Measurements from ENCODE around the gene ADAM19.
A peak's percentile ranks its signal among the peaks of the same experiment; 100 is the strongest.

The ADAM19 gene

GRCh38 chr5:157574456-157575380, 857 bp downstream of the ADAM19 start:
- no peaks in the 10 kb centered on the region for H3K27me3 ChIP-seq (ENCODE audit: low read depth, low read length)
- no peaks in the 10 kb centered on the region for H3K36me3 ChIP-seq (ENCODE audit: control insufficient read depth in 1 of 2, insufficient read depth in 2 of 2, low read length in 2 of 2)
- H3K4me3 ChIP-seq (ENCODE audit: low read depth in 1 of 2, low read length in 2 of 2), result peak overlapping the region; percentile 67 to 86
- H3K4me1 ChIP-seq (ENCODE audit: control insufficient read depth in 1 of 2, insufficient read depth in 2 of 2, low read length in 2 of 2), result peaks cover 10 to 20% of the 10 kb centered on the region in 2 donors
- no peaks in the 10 kb centered on the region for H3K9me3 ChIP-seq (ENCODE audit: control insufficient read depth in 1 of 2, low read length in 2 of 2)
- peak overlapping the region; percentile 83 for H3K27ac ChIP-seq (ENCODE audit: low read length)

- Histone ChIP-seq H3K9me3 (ENCODE audit: control insufficient read depth in 1 of 2, low read length in 2 of 2) (no peaks in the 10 kb centered on the region), H3K27ac (ENCODE audit: low read length) (peak overlapping the region; percentile 55), H3K4me1 (ENCODE audit: control insufficient read depth in 1 of 2, insufficient read depth in 2 of 2, low read length in 2 of 2) (peaks cover 10 to 22% of the 10 kb centered on the region in 2 donors), H3K36me3 (ENCODE audit: control insufficient read depth in 1 of 2, insufficient read depth in 2 of 2, low read length in 2 of 2) (peaks cover 6 to 7% of the 10 kb centered on the region in 2 donors), H3K4me3 (ENCODE audit: low read depth in 1 of 2, low read length in 2 of 2) (peak overlapping the region in 1 of 2 donors; percentile 9), H3K27me3 (ENCODE audit: low read depth, low read length) (no peaks in the 10 kb centered on the region)
Measured at GRCh38 chr5:157571357-157571827, 4.2 kb downstream of the ADAM19 start.

GRCh38 chr5:157570531-157571200, 4.9 kb downstream of the ADAM19 start:
- H3K27ac ChIP-seq (ENCODE audit: low read length), result peak overlapping the region; percentile 55
- H3K4me3 ChIP-seq (ENCODE audit: low read depth in 1 of 2, low read length in 2 of 2), result no peak overlapping the region
- H3K4me1 ChIP-seq (ENCODE audit: control insufficient read depth in 1 of 2, insufficient read depth in 2 of 2, low read length in 2 of 2), result peaks cover 10 to 20% of the 10 kb centered on the region in 2 donors
- no peaks in the 10 kb centered on the region for H3K27me3 ChIP-seq (ENCODE audit: low read depth, low read length)
- peaks cover 6 to 7% of the 10 kb centered on the region in 2 donors for H3K36me3 ChIP-seq (ENCODE audit: control insufficient read depth in 1 of 2, insufficient read depth in 2 of 2, low read length in 2 of 2)
- H3K9me3 ChIP-seq (ENCODE audit: control insufficient read depth in 1 of 2, low read length in 2 of 2), result no peaks in the 10 kb centered on the region

GRCh38 chr5:157568720-157569119, 6.9 kb downstream of the ADAM19 start:
- peaks cover 6 to 16% of the 10 kb centered on the region in 2 donors for H3K36me3 ChIP-seq (ENCODE audit: control insufficient read depth in 1 of 2, insufficient read depth in 2 of 2, low read length in 2 of 2)
- no peak overlapping the region for H3K27ac ChIP-seq (ENCODE audit: low read length)
- no peaks in the 10 kb centered on the region for H3K27me3 ChIP-seq (ENCODE audit: low read depth, low read length)
- no peaks in the 10 kb centered on the region for H3K9me3 ChIP-seq (ENCODE audit: control insufficient read depth in 1 of 2, low read length in 2 of 2)
- H3K4me1 ChIP-seq (ENCODE audit: control insufficient read depth in 1 of 2, insufficient read depth in 2 of 2, low read length in 2 of 2), result peaks cover 19 to 34% of the 10 kb centered on the region in 2 donors
- no peak overlapping the region for H3K4me3 ChIP-seq (ENCODE audit: low read depth in 1 of 2, low read length in 2 of 2)

GRCh38 chr5:157568222-157568621, 7.4 kb downstream of the ADAM19 start:
- Histone ChIP-seq H3K9me3 (ENCODE audit: control insufficient read depth in 1 of 2, low read length in 2 of 2) (no peaks in the 10 kb centered on the region), H3K36me3 (ENCODE audit: control insufficient read depth in 1 of 2, insufficient read depth in 2 of 2, low read length in 2 of 2) (peaks cover 6 to 16% of the 10 kb centered on the region in 2 donors), H3K27ac (ENCODE audit: low read length) (no peak overlapping the region), H3K4me3 (ENCODE audit: low read depth in 1 of 2, low read length in 2 of 2) (no peak overlapping the region), H3K27me3 (ENCODE audit: low read depth, low read length) (no peaks in the 10 kb centered on the region), H3K4me1 (ENCODE audit: control insufficient read depth in 1 of 2, insufficient read depth in 2 of 2, low read length in 2 of 2) (peaks cover 19 to 39% of the 10 kb centered on the region in 2 donors)

GRCh38 chr5:157566902-157567489, 8.6 kb downstream of the ADAM19 start:
- H3K4me1 ChIP-seq (ENCODE audit: control insufficient read depth in 1 of 2, insufficient read depth in 2 of 2, low read length in 2 of 2), result peaks cover 22 to 51% of the 10 kb centered on the region in 2 donors
- no peak overlapping the region for H3K27ac ChIP-seq (ENCODE audit: low read length)
- peaks cover 10 to 16% of the 10 kb centered on the region in 2 donors for H3K36me3 ChIP-seq (ENCODE audit: control insufficient read depth in 1 of 2, insufficient read depth in 2 of 2, low read length in 2 of 2)

GRCh38 chr5:157563929-157564716, 11.5 kb downstream of the ADAM19 start:
- Histone ChIP-seq H3K36me3 (ENCODE audit: control insufficient read depth in 1 of 2, insufficient read depth in 2 of 2, low read length in 2 of 2) (peaks cover 10 to 16% of the 10 kb centered on the region in 2 donors), H3K4me3 (ENCODE audit: low read depth in 1 of 2, low read length in 2 of 2) (peak overlapping the region; percentile 28 to 41), H3K4me1 (ENCODE audit: control insufficient read depth in 1 of 2, insufficient read depth in 2 of 2, low read length in 2 of 2) (peaks cover 12 to 62% of the 10 kb centered on the region in 2 donors), H3K9me3 (ENCODE audit: control insufficient read depth in 1 of 2, low read length in 2 of 2) (no peaks in the 10 kb centered on the region), H3K27me3 (ENCODE audit: low read depth, low read length) (no peaks in the 10 kb centered on the region), H3K27ac (ENCODE audit: low read length) (peak overlapping the region; percentile 84)

More at GRCh38 chr5:157566902-157567489, 8.6 kb downstream of the ADAM19 start:
- H3K27me3 ChIP-seq (ENCODE audit: low read depth, low read length), result no peaks in the 10 kb centered on the region
- no peak overlapping the region for H3K4me3 ChIP-seq (ENCODE audit: low read depth in 1 of 2, low read length in 2 of 2)
- H3K9me3 ChIP-seq (ENCODE audit: control insufficient read depth in 1 of 2, low read length in 2 of 2), result no peaks in the 10 kb centered on the region

- Histone ChIP-seq H3K4me1 (ENCODE audit: control insufficient read depth in 1 of 2, insufficient read depth in 2 of 2, low read length in 2 of 2) (peaks cover 12 to 69% of the 10 kb centered on the region in 2 donors), H3K9me3 (ENCODE audit: control insufficient read depth in 1 of 2, low read length in 2 of 2) (no peaks in the 10 kb centered on the region), H3K27me3 (ENCODE audit: low read depth, low read length) (no peaks in the 10 kb centered on the region), H3K36me3 (ENCODE audit: control insufficient read depth in 1 of 2, insufficient read depth in 2 of 2, low read length in 2 of 2) (peaks cover 10 to 16% of the 10 kb centered on the region in 2 donors), H3K4me3 (ENCODE audit: low read depth in 1 of 2, low read length in 2 of 2) (peak overlapping the region in 1 of 2 donors; percentile 41), H3K27ac (ENCODE audit: low read length) (peak overlapping the region; percentile 84)
Measured at GRCh38 chr5:157563373-157563928, 12.1 kb downstream of the ADAM19 start.

GRCh38 chr5:157562111-157562581, 13.4 kb downstream of the ADAM19 start:
- H3K27ac ChIP-seq (ENCODE audit: low read length), result peak overlapping the region; percentile 84
- H3K4me3 ChIP-seq (ENCODE audit: low read depth in 1 of 2, low read length in 2 of 2), result peak overlapping the region in 1 of 2 donors; percentile 33
- peaks cover 12 to 70% of the 10 kb centered on the region in 2 donors for H3K4me1 ChIP-seq (ENCODE audit: control insufficient read depth in 1 of 2, insufficient read depth in 2 of 2, low read length in 2 of 2)
- no peaks in the 10 kb centered on the region for H3K27me3 ChIP-seq (ENCODE audit: low read depth, low read length)
- H3K36me3 ChIP-seq (ENCODE audit: control insufficient read depth in 1 of 2, insufficient read depth in 2 of 2, low read length in 2 of 2), result peaks cover 7 to 19% of the 10 kb centered on the region in 2 donors
- H3K9me3 ChIP-seq (ENCODE audit: control insufficient read depth in 1 of 2, low read length in 2 of 2), result no peaks in the 10 kb centered on the region

GRCh38 chr5:157561110-157561509, 14.5 kb downstream of the ADAM19 start:
- H3K4me1 ChIP-seq (ENCODE audit: control insufficient read depth in 1 of 2, insufficient read depth in 2 of 2, low read length in 2 of 2), result peaks cover 12 to 70% of the 10 kb centered on the region in 2 donors
- no peaks in the 10 kb centered on the region for H3K27me3 ChIP-seq (ENCODE audit: low read depth, low read length)
- peak overlapping the region in 1 of 2 donors; percentile 33 for H3K4me3 ChIP-seq (ENCODE audit: low read depth in 1 of 2, low read length in 2 of 2)
- H3K36me3 ChIP-seq (ENCODE audit: control insufficient read depth in 1 of 2, insufficient read depth in 2 of 2, low read length in 2 of 2), result peaks cover 4 to 15% of the 10 kb centered on the region in 2 donors
- no peaks in the 10 kb centered on the region for H3K9me3 ChIP-seq (ENCODE audit: control insufficient read depth in 1 of 2, low read length in 2 of 2)
- H3K27ac ChIP-seq (ENCODE audit: low read length), result peak overlapping the region; percentile 84
